PC-3 (cell line): Measurements from ENCODE around the gene CISD1. TPM values are rescaled to one million over a fixed set of nuclear protein-coding genes. Genes with fewer than 3 reads are reported as not detected.
A peak's percentile ranks its signal among the peaks of the same experiment; 100 is the strongest.

Experiments used
- ATAC-seq: fragments of 200-7000 bp; cut with Tn5 transposase; 2 replicates; pipeline ENCODE4 v1.9.1; 2020; ENCODE audit warnings: mild to moderate bottlenecking, moderate library complexity
- Bru-seq: library from RNA; stranded (reverse); fragments of 400-500 nt; gene quantifications from one replicate; lab custom pipeline; 2021; lab: Mats Ljungman, UMichigan
- BruChase-seq, 2 experiments: library from RNA; stranded (reverse); fragments of 400-500 nt; gene quantifications; one replicate each; lab custom pipeline; 2021; lab: Mats Ljungman, UMichigan
- BruUV-seq: library from RNA; stranded (reverse); fragments of 400-500 nt; replicated peaks from 2 replicates; lab custom pipeline; 2021; lab: Mats Ljungman, UMichigan
- CTCF ChIA-PET: fragments of 300-600 bp; sonication (Branson Sonifier 250); formaldehyde crosslinking; loops from one replicate; lab custom pipeline; 2022; ENCODE audit warnings: antibody characterized with exemption; lab: Charles Lee
- POLR2A ChIA-PET: fragments of 300-600 bp; sonication (Branson Sonifier 250); formaldehyde crosslinking; loops from one replicate; lab custom pipeline; 2022; ENCODE audit warnings: antibody characterized with exemption; ENCODE audit not compliant: unreplicated experiment; lab: Charles Lee
- DNase-seq: peaks from one replicate; pipeline ENCODE4 v3.0.0-alpha.2; 2015
- H2AFZ ChIP-seq: fragments of 300-600 bp; sonication (generic); 2 replicates; pipeline ENCODE4 v1.6.0; 2016; ENCODE audit warnings: antibody characterized with exemption, low read length
- H3F3A ChIP-seq: fragments of 300-600 bp; sonication (generic); one replicate; pipeline ENCODE4 v1.6.0; 2017; ENCODE audit warnings: antibody characterized with exemption, low read length, control low read depth, mild to moderate bottlenecking; ENCODE audit not compliant: unreplicated experiment
- H3K27ac ChIP-seq: fragments of 300-600 bp; sonication (generic); 2 replicates; pipeline ENCODE4 v1.5.1; 2016; ENCODE audit warnings: mild to moderate bottlenecking, low read length
- H3K27me3 ChIP-seq: fragments of 300-600 bp; sonication (generic); 2 replicates; pipeline ENCODE4 v1.6.1; 2016; ENCODE audit warnings: low read length, mixed read lengths
- H3K36me3 ChIP-seq: fragments of 300-600 bp; sonication (generic); 2 replicates; pipeline ENCODE4 v1.6.1; 2016; ENCODE audit warnings: low read depth, mixed run types, low read length, mixed read lengths
- H3K4me1 ChIP-seq: fragments of 300-600 bp; sonication (generic); 2 replicates; pipeline ENCODE4 v1.5.1; 2016; ENCODE audit warnings: low read length; ENCODE audit not compliant: insufficient read depth
- H3K4me2 ChIP-seq: fragments of 300-600 bp; sonication (generic); 2 replicates; pipeline ENCODE4 v1.6.0; 2016; ENCODE audit warnings: low read length
- H3K4me3 ChIP-seq: fragments of 300-600 bp; sonication (generic); 2 replicates; pipeline ENCODE4 v1.5.1; 2016; ENCODE audit warnings: mild to moderate bottlenecking, low read length, mixed read lengths
- H3K79me2 ChIP-seq: fragments of 300-600 bp; sonication (generic); 2 replicates; pipeline ENCODE4 v1.6.1; 2017; ENCODE audit warnings: low read length, mixed read lengths
- H3K9ac ChIP-seq: fragments of 300-600 bp; sonication (generic); 2 replicates; pipeline ENCODE4 v1.6.0; 2016; ENCODE audit warnings: mild to moderate bottlenecking, low read length
- H3K9me2 ChIP-seq: fragments of 300-600 bp; sonication (generic); replicated peaks from 2 replicates; pipeline ENCODE4 v1.6.1; 2016; ENCODE audit warnings: mixed run types, low read length, mixed read lengths
- H3K9me3 ChIP-seq: fragments of 300-600 bp; sonication (generic); 2 replicates; pipeline ENCODE4 v1.6.1; 2016; ENCODE audit warnings: low read length, mixed read lengths
- H4K20me1 ChIP-seq: fragments of 300-600 bp; sonication (generic); 2 replicates; pipeline ENCODE4 v1.6.1; 2016; ENCODE audit warnings: low read length, mixed read lengths
- EZH2 ChIP-seq: fragments of 300-600 bp; sonication (generic); IDR thresholded peaks from one replicate; pipeline ENCODE4 v1.6.1; 2017; ENCODE audit warnings: antibody characterized with exemption, mild to moderate bottlenecking, low read length; ENCODE audit not compliant: unreplicated experiment
- EZH2phosphoT487 ChIP-seq: fragments of 300-600 bp; sonication (generic); IDR thresholded peaks from 2 replicates; pipeline ENCODE4 v1.6.1; 2018; ENCODE audit warnings: mild to moderate bottlenecking, antibody characterized with exemption, low read length, borderline replicate concordance
- intact Hi-C: fragments of 100-400 bp; cut with micrococcal nuclease; formaldehyde crosslinking; loops from 2 replicates; pipeline ENCODE4 v1.9.0; 2023
- long read RNA-seq: library from polyadenylated mRNA; unstranded; transcript quantifications from one replicate; pipeline ENCODE4 v2.0.0, GENCODE V29; 2021; ENCODE audit not compliant: unreplicated experiment
- total RNA-seq: library from RNA; depleted of rRNA; stranded (reverse); fragments of >200 nt; gene quantifications from 2 replicates; pipeline ENCODE4 v1.2.3, GENCODE V29; 2014; rRNA removed
- TF ChIP-seq, protein P1 (sequence below): fragments of 300-600 bp; sonication (generic); conservative IDR thresholded peaks from 2 replicates; pipeline ENCODE4 v1.5.1; 2017; ENCODE audit warnings: antibody characterized with exemption, low read depth, mild to moderate bottlenecking, low read length

Gene CISD1
- total RNA-seq (57.1 and 68.8 TPM in 2 replicates), Bru-seq, nascent RNA (percentile 90 among the genes with signal in this experiment), BruChase-seq, experiment 1, labeled RNA remaining after a 6-hour chase (percentile 84 among the genes with signal in this experiment), BruChase-seq, experiment 2, labeled RNA remaining after a 2-hour chase (percentile 81 among the genes with signal in this experiment)
- long read RNA-seq, transcript CISD1-201 (3 exons, 2,479 nt): major isoform, 69 of 103 reads
- long read RNA-seq, partial matches to known transcripts: 30 of 103 reads
- long read RNA-seq, other reads (novel, unspliced or antisense): 4 of 103 reads

DNA sequence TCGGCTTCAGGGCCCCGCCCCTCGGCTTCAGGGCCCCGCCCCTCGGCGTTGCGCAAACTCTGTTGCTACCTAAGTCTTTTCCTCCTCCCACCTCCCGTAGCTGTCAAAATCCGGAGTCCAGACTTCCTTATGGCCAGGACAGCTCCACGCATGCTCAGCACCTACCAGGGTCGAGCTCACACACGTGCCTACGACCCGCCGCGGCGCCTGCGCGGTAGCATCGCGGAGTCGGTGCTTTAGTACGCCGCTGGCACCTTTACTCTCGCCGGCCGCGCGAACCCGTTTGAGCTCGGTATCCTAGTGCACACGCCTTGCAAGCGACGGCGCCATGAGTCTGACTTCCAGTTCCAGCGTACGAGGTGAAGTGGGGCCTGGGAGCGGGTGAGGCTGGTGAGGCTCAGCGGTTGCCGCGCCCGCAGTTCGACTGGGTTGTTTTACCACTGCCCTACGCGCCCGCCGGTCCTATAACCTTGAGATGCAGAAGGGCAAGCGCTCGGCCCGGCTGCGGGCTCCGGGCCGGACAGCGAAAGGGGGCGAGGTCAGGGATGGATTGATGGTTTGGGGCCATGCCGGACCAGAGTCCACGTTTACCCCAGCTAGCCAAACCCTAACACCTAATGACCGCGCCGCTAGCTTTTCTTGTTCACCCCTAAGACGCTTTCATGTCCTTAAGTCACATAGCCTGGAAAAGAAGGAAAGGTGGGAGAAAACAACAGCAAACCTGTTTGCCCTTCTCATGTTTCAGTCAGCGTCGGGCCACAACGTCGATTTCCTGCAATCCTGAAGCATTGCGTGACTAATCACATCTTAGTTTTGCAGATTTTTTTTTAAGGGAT is at the start of gene CISD1:
Gene CISD1 (plus strand): TSS at position 217 of the 836 bp plus-strand sequence. CDS start 112 bp downstream, at position 329.
- ChIA-PET CTCF (interaction anchor here (0.6 to 1.1 kb wide), 3 partner anchors 22 to 647 kb away, joined by 3 to 6 read pairs (median 3); no protein-coding TSS in a partner anchor), POLR2A (interaction anchor here (0.6 to 0.9 kb wide), 5 partner anchors 16 to 117 kb away, joined by 3 read pairs; partner anchors contain the start of gene UBE2D1)
- H3K36me3 ChIP-seq: no peaks in the 10 kb centered on the region
- peaks cover 25% of the 10 kb centered on the region for H3K4me1 ChIP-seq
- peak within 1 kb of the TSS; percentile 92 for H3K27ac ChIP-seq
- intact Hi-C loops: loop anchor here (1.0 to 2.0 kb wide), 4 partner anchors 22 to 116 kb away; partner anchors contain the start of genes TFAM and UBE2D1
- H3K79me2 ChIP-seq: peaks cover 80% of the 10 kb centered on the region
- H3K9ac ChIP-seq: peak within 1 kb of the TSS; percentile 90
- no peaks in the 10 kb centered on the region for H3K9me2 ChIP-seq
- peak; percentile 66 for ATAC-seq
- BruUV-seq: TSS peak; percentile 19
- peak within 1 kb of the TSS; percentile 89 for H3K4me3 ChIP-seq
- no peaks in the 10 kb centered on the region for H3K27me3 ChIP-seq
- peak within 1 kb of the TSS; percentile 95 for H2AFZ ChIP-seq
- peaks cover 24% of the 10 kb centered on the region for H4K20me1 ChIP-seq
- peak within 1 kb of the TSS; percentile 95 for H3K4me2 ChIP-seq
- TF ChIP-seq, protein P1, sequence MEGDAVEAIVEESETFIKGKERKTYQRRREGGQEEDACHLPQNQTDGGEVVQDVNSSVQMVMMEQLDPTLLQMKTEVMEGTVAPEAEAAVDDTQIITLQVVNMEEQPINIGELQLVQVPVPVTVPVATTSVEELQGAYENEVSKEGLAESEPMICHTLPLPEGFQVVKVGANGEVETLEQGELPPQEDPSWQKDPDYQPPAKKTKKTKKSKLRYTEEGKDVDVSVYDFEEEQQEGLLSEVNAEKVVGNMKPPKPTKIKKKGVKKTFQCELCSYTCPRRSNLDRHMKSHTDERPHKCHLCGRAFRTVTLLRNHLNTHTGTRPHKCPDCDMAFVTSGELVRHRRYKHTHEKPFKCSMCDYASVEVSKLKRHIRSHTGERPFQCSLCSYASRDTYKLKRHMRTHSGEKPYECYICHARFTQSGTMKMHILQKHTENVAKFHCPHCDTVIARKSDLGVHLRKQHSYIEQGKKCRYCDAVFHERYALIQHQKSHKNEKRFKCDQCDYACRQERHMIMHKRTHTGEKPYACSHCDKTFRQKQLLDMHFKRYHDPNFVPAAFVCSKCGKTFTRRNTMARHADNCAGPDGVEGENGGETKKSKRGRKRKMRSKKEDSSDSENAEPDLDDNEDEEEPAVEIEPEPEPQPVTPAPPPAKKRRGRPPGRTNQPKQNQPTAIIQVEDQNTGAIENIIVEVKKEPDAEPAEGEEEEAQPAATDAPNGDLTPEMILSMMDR: no peak
- TF ChIP-seq EZH2 (no peak), EZH2phosphoT487 (no peak)
- DNase-seq: peak; percentile 100
- no peaks in the 10 kb centered on the region for H3F3A ChIP-seq
- H3K9me3 ChIP-seq: no peaks in the 10 kb centered on the region

DNA sequence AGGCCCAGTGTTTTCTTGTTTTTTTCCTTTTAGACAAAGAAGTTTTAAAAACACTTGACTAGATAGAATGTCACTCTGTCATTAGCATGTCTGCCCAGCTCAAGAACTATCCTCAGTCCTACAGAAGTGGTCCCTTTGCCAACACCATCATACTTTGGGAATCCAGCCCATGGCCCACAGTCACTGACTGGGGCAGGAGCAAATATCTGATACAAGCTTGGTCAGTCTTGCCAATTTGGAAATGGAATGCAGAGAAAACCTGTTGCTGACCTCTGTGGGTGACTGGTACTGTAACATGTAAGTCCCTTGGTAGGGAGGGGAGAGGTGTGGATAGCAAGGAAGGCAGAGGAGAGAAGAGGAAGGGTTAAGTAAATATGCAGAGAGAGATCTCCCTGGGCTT is 49.1 kb upstream of the CISD1 start:
- Histone ChIP-seq H3K4me1 (peaks cover 5% of the 10 kb centered on the region; the same call in 1 of the 2 replicates), H3K79me2 (no peaks in the 10 kb centered on the region), H4K20me1 (no peaks in the 10 kb centered on the region), H3F3A (no peaks in the 10 kb centered on the region), H3K27ac (no peak overlapping the region), H2AFZ (no peak overlapping the region), H3K4me3 (no peak overlapping the region), H3K9me2 (no peaks in the 10 kb centered on the region), H3K27me3 (no peaks in the 10 kb centered on the region), H3K9ac (no peak overlapping the region), H3K36me3 (no peaks in the 10 kb centered on the region), H3K4me2 (no peak overlapping the region), H3K9me3 (no peaks in the 10 kb centered on the region)
- TF ChIP-seq, protein P1: no peak
- BruUV-seq: no TSS peak
- ChIA-PET POLR2A (no interaction called here), CTCF (no interaction called here)
- DNase-seq (no peak), ATAC-seq (no peak)
- intact Hi-C loops: no loop called here
